Measurements from ENCODE around the gene RIT1.
A peak's percentile ranks its signal among the peaks of the same experiment; 100 is the strongest.
"Not testable (repeated sequence)": the region's sequence is repeated elsewhere in the genome, so short reads cannot be mapped to it uniquely, and the experiment has no call there.

The RIT1 gene

DNA sequence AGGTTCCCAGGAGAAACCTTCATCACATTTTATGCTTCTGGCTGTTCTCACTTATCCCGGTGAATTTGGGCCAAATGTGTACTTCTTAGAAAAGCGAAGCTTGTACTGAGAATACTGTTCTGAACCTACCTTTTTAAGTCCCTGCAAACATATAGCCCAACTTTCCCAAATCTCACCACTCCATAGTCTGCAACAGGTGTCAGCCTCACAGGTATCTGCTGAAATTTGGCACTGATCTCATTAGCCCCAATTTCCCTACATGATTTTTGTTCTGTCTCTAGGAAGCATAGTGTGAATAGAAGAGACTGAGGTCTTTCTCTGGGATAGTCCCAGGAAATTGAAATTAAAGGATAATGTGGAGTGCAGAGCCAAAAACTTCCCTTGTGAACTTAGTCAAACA is 11.5 kb downstream of the RIT1 start:
- intact Hi-C loops (cut with DNase I): no loop called here
- peak in 1 of 42 donors; percentile 14 for DNase-seq

DNA sequence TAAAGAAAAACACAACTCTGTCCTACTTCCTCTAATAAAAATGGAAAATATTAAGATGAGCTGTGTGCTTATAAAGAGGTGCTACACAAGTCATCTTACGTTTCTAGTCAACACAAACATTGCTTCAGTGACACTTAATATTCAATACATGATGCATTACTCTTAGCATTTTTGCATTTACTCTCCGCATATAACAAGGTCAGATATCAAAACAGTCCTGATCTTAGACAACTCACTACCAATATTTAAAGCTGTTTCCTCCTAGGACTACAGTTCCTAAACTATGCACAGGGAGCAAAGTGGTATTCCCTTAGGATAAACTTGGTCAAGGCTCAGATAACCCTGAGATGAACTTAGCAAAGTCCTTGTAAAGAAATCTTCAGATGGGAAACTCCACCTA is 12.3 kb downstream of the RIT1 start:
- DNase-seq: no peak
- intact Hi-C loops (cut with DNase I): no loop called here

DNA sequence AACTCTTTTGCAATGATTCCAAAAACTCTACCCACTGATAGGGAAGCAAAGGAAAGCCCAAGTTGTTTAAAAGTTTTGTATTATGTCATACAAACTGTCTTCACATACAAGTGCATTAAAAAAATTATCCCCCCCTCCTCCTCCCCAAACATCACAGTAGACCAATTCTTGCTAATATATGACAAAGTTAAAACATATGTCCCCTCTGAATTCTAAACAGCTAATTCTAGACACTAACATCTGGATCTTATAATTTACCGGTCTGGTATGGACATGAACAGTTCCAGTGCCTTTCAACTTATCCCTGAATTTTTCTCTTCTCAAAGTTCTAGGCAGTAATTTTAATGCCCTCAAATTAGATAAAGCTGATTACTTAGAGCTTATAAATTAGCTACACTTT is 13.4 kb downstream of the RIT1 start:
- intact Hi-C loops (cut with DNase I): no loop called here
- no peak for DNase-seq

DNA sequence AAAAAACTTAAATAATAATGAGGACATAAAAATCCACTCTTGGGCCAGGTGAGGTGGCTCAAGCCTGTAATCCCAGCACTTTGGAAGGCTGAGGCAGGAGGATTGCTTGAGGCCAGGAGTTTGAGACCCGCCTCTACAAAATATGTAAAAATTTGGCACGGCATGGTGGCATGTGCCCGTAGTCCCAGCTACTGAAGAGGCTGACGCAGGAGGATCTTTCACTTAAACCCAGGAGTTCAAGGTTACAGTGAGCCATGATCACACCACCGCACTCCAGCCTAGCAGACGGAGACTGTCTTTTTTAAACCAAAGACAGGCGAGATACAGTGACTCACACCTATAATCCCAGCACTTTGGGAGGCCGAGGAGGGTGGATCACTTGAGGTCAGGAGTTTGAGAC is 14.7 kb downstream of the RIT1 start:
- intact Hi-C loops (cut with DNase I); DNase-seq: not testable (repeated sequence)

DNA sequence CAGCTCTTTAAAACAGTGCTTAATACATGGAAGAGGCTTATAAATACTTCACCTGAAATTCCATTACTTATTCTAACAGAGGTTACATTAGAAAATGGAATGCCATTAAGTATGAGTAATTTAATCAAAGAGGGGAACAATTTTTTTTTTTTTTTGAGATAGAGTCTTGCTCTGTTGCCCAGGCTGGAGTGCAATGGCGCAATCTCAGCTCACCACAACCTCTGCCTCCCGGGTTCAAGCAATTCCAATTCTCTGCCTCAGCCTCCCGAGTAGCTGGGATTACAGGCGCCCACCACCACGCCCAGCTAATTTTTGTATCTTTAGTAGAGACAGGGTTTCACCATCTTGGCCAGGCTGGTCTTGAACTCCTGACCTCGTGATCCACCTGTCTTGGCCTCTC is 15.5 kb downstream of the RIT1 start:
- intact Hi-C loops (cut with DNase I): not testable (repeated sequence)

DNA sequence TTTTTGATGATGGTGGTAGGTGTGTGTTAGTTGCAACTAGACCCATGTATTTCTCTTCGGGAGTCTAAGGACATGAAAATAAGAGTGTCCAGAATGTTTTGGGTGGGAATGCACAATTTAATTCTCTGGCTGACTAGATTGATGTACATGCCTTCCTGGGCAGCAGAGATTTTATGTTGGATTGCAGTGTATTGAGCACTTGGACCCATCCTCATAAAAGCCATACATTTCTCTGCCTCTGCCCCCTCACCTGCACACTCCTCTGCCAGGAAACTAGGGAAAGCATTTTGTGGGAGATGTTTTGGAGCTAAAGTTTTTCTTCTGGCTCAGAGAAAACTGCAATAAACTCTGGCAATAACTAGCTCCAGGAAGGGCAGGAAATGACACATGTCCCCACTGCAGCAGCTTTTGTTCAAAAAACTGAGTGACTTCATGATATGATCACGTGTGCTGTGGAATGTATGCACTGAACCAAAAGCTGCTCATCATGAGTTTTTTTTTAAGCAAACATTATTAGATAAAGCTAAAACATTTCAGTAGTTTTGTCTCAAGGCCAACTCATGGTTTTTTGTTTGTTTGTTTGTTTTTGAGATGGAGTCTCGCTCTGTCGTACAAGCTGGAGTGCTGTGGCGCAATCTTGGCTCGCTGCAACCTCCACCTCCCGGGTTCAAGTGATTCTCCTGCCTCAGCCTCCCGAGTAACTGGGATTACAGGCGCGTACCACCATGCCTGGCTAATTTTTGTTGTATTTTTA is 17.6 kb downstream of the RIT1 start:
- no peak for DNase-seq
- intact Hi-C loops (cut with DNase I): no loop called here

More for the DNA sequence above, 15.5 kb downstream of the RIT1 start:
- not testable (repeated sequence) for DNase-seq

DNA sequence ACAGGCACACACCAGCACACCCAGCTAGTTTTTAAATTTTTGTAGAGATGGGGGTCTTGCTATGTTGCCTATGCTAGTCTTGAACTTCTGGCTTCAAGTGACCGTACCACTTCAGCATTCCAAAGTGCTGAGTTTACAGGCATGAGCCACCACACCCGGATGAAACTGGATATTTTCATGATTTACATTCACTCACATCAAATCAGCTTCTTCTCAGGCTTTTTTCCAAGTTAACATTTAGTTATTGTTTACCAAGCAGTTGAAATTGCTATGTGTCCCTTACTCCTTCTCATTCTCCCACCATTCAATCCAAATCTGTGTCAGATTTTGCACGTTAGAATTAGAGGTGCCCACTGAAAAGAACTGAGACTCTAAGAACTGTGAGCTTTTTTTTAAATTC is 18.4 kb downstream of the RIT1 start:
- DNase-seq: no peak

DNA sequence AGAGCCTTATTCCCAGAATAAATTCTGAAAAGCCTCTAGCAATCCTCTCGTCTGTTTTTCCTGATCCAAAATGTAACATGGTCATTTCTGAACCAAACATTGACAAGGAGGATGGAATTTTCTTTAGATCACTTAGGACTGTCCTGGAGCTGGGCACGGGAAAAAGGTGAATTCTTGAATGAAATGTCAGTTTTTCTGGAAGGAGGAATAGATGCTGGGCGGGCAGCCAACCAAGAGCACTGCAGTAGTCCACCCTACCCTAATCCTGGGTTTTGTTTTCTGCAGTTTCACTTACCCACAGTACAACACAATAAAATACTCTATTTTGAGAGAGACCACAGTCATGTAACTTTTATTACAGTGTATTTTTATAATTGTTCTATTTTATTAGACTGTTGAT is 20.9 kb downstream of the RIT1 start:
- intact Hi-C loops (cut with DNase I): no loop called here

More for the DNA sequence above, 18.4 kb downstream of the RIT1 start:
- intact Hi-C loops (cut with DNase I): no loop called here

DNA sequence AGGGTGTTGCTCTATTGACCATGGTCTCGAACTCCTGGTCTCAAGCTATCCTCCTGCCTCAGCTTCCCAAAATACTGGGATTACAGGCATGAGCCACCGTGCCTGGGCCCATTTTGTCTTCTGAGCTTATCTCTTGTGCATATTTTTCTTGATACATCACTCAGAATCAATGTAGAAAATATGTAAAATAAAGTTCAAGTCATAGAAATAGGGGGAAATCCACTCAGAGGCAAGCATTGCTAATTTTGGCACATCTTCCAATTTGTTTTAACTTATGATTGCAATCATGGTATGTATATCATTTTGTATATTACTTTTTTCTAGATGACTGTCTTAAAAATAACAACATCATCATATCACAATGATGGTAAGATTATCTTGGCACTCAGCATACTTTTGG is 21.6 kb downstream of the RIT1 start:
- intact Hi-C loops (cut with DNase I): no loop called here

More for the DNA sequence above, 20.9 kb downstream of the RIT1 start:
- DNase-seq: no peak

DNA sequence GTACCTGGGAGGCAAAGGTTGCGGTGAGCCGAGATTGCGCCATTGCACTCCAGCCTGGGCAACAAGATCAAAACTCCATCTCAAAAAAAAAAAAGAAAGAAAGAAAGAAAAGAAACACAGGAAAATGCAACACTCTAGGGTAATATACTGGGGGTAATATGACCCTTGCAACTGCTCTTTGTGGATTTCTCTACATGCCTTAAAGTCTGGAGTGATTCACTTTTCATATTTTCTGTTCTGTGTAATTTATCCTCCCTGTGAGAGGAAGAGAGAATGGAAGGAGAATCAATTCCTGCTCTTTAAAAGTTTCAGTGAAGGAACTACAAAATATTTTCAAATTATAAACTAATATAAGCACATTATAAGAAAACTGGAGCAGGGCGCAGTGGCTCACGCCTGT is 22.7 kb downstream of the RIT1 start:
- intact Hi-C loops (cut with DNase I): no loop called here
- DNase-seq: no peak

More for the DNA sequence above, 21.6 kb downstream of the RIT1 start:
- no peak for DNase-seq

DNA sequence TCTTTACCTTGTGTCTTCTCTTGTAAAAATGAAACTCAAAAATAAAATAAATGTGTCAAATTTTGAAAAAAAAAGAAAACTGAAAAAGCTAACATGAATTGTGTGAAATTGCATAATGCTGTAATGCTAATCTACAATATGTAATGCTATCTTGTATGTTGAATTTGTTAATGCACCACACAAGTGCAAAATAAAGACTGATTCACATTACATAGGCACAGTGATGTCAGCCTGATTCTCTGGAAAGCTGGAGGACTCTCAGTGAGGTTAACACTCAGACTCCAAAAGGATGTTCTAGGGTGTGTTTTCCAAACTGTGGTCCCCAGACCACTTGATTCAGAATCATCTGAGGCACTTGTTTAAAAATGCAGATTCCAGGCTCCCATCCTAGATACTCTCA is 26.2 kb downstream of the RIT1 start:
- intact Hi-C loops (cut with DNase I): no loop called here
- DNase-seq: no peak

DNA sequence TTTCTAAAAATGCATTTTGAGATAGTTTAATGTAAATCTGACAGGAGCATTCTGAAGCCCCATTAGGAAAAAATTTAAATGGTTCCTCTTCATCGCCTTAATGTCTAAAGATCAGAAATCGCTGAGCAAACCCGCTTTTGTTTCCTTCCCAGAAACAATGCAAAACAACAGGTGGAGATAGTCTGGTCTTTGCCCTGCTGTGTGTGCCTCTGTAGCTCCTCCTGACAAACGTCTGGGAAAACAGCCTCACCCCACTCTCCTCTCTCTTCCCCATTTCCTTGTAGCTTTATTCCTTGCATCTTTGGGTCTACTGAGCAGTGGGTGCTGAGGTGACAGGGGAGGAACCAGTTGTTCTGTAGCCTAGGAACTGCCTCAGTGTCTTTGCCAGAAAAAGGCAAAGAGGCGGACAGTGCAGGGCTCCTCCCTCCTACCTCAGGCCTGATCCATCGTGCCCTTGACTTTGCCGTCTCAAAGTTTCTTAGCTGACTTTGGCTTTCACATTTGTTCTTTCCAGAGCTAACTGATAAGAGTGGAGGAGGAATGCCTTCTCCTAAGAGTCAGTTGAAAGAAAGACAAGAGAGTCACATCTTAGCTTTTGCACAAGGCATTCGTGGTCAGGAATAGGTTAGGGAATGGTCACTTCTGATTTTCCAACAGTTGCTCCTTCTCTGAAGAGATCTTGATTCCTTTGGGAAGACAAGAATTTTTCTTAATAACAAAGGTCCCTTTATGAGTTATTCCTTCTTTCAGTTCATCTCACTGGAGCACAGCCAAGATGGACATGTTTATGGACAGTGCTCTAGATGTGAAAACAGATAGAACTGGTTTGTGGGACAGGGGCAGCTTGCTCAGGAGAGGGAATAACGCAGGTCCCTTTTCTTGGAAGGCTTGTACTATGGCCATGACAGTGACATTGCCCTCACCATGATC is 26.9 kb downstream of the RIT1 start:
- DNase-seq: no peak

DNA sequence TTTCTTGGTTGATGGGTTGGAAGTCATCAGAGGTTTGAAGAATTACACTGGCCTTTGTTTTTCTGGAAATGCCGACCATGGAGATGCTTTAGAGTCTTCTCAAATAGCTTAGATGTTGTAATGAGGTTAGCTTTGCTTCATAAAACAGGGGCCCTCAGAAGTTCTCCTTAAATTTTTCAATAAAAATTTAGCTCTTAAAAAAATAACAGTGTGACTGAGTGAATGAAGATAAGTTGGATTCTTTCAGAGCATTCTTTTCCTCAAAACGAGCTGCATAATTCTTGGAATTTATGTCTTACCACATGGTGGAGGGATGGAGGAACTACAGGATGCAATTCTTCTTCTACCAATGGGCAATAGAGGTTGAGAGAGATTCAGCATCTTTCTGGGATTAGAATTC is 28.4 kb downstream of the RIT1 start:
- intact Hi-C loops (cut with DNase I): no loop called here
- no peak for DNase-seq

More for the DNA sequence above, 26.9 kb downstream of the RIT1 start:
- intact Hi-C loops (cut with DNase I): no loop called here

DNA sequence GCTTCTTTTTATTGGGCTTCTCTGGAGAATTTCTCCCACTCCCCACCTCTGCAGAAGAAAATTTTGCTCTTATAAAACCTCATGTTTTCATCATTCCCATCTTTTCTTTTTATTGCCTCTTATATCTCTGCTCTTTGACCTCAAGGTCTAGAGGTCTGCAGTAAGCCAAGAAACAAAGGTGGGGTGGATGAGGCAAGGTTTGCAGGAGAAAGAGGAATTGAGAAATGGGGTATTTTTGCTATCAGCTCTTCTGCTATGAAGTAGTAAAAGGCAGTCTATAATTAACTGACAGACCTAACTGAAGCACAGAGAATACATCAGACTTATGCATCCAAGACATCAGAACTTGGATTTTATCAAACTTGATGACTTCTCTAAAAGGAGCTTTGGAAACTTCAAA is 28.9 kb downstream of the RIT1 start:
- no peak for DNase-seq
- intact Hi-C loops (cut with DNase I): no loop called here

DNA sequence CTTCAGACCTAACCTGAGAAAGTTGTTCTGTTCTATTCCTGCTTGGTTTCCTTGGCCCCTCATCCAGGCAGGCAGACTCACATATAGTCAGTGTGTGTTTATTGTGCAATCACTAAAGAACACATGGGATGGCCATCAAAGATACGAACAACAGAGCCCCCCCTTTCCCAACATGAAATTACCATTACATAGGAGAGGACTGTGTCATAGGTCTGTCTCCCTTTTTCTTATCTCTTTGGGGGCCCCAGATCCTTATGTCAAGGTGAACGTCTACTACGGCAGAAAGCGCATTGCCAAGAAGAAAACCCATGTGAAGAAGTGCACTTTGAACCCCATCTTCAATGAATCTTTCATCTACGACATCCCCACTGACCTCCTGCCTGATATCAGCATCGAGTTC is 30.2 kb downstream of the RIT1 start:
- DNase-seq: no peak
- intact Hi-C loops (cut with DNase I): no loop called here

DNA sequence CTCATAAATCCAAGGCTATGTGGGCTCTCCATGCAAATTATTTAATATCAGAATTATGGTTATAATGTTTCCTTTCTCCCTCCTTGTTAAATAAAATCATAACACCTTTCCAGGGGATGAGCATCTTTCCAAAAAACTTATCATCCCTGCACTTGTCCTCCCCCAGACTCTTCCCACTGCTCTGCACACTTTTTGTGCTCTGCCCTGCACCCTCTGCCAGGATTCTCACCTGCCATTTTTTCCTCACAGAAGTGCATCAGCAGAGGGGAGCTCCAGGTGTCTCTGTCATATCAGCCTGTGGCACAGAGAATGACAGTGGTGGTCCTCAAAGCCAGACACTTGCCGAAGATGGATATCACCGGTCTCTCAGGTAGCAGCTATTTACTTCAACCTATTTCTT is 30.9 kb downstream of the RIT1 start:
- intact Hi-C loops (cut with DNase I): no loop called here
- DNase-seq: peak in 16 of 42 donors; percentile 19 to 67 (median 38)

DNA sequence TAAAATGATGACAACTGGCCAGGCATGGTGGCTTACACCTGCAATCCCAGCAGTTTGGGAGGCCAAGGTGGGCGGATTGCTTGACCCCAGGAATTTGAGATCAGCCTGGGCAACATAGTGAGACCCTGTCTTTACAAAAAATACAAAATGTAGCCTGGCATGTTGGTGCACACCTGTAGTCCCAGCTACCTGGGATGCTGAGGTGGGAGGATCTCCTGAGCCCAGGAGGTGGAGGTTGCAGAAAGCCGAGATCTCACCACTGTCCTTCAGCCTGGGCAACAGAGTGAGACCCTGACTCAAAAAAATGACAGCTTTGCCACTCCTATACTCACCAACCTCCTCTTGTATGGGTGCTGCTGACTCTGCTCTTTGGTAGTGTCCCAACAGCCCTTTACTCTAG is 33.2 kb downstream of the RIT1 start:
- intact Hi-C loops (cut with DNase I): no loop called here
- DNase-seq: no peak

DNA sequence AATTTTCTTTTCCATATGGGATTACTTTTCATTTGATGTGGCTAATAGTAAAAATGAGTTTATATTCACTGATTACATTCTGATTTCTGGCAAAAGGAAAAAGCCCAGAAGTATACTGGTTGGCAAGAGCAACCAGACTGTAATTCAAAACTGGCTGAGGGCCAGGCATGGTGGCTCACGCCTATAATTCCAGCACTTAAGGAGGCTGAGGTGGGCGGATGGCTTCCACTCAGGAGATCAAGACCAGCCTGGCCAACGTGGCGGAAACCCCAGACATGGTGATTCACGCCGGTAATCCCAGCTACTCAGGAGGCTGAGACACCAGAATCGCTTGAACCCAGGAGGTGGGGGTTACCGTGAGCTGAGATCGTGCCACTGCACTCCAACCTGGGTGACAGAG is 37.3 kb downstream of the RIT1 start:
- no peak for DNase-seq

DNA sequence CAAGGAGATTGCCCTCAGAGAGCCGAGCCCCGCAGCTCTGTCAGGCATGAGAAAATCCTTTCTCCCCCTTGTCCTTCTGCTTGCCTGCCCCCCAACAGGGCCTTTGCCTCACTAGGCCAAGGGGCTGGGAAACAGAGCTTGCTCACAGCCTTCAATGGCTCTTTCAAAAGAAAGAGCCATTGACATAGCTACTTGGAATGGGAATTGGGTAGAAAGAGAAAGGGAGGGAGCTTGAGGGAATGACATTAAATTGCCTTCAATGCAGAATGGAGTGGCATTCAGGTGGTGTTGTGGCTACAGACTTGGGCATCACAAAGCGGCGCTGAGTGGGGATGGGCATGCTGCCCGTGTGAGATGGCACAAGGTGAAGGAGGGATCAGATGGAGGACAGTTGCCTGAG is 38.6 kb downstream of the RIT1 start:
- DNase-seq: peak; percentile 26 to 87 (median 65)
- intact Hi-C loops (cut with DNase I): loop anchor here (5.0 kb wide), 1 partner anchor 40 kb away; the partner anchor contains the start of gene RIT1

More for the DNA sequence above, 37.3 kb downstream of the RIT1 start:
- intact Hi-C loops (cut with DNase I): loop anchor here (5.0 kb wide), 1 partner anchor 38 kb away; the partner anchor contains the start of gene RIT1

DNA sequence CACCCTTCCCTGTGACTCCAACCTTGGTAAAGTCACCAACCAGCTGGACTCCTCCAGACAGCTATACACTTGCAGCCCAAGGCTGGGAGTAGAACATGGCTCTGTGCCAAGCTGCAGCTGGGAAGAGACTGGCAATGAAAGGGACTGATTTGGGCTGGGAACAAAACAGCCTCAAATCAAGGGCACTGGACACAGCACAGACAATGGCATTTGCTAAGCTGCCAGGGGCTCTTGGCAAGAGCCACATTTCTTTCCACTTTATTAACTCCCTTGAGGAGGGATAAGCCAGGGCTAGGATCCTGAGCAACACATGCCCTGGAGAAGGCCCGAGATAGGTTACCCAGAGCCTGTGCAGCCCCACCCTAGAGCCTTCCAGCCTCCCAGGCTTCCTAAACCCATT is 39.8 kb downstream of the RIT1 start:
- DNase-seq: peak; percentile 79 to 98 (median 93)
- intact Hi-C loops (cut with DNase I): loop anchor here (1.0 to 5.0 kb wide), 2 partner anchors 11 to 41 kb away; partner anchors contain the start of gene RIT1

Measured in head of caudate nucleus (tissue), 42 donors.